Activated CD4-positive, alpha-beta T cell treated with anti-CD3 and anti-CD28 coated beads, Interleukin-2, amount 50 U/mL, for 24 hours (primary cell): ENCODE measurements around the gene HHATL.

Experiments used
- DNase-seq, 2 donors: peaks; one replicate each; pipeline ENCODE4 v3.0.0-alpha.2; 2020; ENCODE audit warnings: low read depth in 1 of 2, low spot score in 1 of 2

Gene HHATL

GRCh38 chr3:42654331-42655201 lies 48.0 kb downstream of the HHATL start:
- no peak for DNase-seq

- DNase-seq: no peak
These were observed 48.9 kb downstream of the HHATL start, which contains the start of gene ZBTB47 for GRCh38 chr3:42653560-42654330. Gene ZBTB47, plus strand, starts transcription at chr3:42653697. Its CDS starts 4,659 bp downstream, at chr3:42658356.

- DNase-seq: no peak
These were observed 49.4 kb downstream of the HHATL start for GRCh38 chr3:42653303-42653559.

GRCh38 chr3:42652611-42653302 lies 49.8 kb downstream of the HHATL start:
- DNase-seq: no peak

- DNase-seq: no peak
These were observed 50.4 kb downstream of the HHATL start for GRCh38 chr3:42652251-42652610.

GRCh38 chr3:42651248-42652091 lies 51.1 kb downstream of the HHATL start:
- DNase-seq: no peak

- no peak for DNase-seq
These were observed 52.8 kb downstream of the HHATL start for GRCh38 chr3:42649783-42650182.

- DNase-seq: no peak
These were observed 53.6 kb downstream of the HHATL start for GRCh38 chr3:42649006-42649405.

GRCh38 chr3:42647821-42648459 lies 54.7 kb downstream of the HHATL start:
- DNase-seq: no peak
